ENCODE data around the gene ATP7A. TPM values are rescaled to one million over a fixed set of nuclear protein-coding genes. Genes with fewer than 3 reads are reported as not detected.

Gene ATP7A
- total RNA-seq, 1 experiment from 2014 or later = 6.3 TPM

- TF ChIP-seq ZBTB33 (IDR thresholded peaks at IDR 0.05; ENCODE audit: extremely low read depth, insufficient replicate concordance, low read length) (no peak), SIN3A (IDR thresholded peaks at IDR 0.05; ENCODE audit: low read depth) (no peak), ZFX (IDR thresholded peaks at IDR 0.05) (no peak), ZNF274 (IDR thresholded peaks at IDR 0.05; ENCODE audit: low read depth, low read length) (no peak), ELF1 (IDR thresholded peaks at IDR 0.05; ENCODE audit: borderline replicate concordance, low read depth) (no peak), POLR2AphosphoS5 (IDR thresholded peaks at IDR 0.05; ENCODE audit: low read depth, low read length) (no peak), CTCF (IDR thresholded peaks at IDR 0.05 in 2 of 3, conservative IDR thresholded peaks at IDR 0.05 in 1 of 3; ENCODE audit: borderline replicate concordance in 1 of 3, insufficient read depth in 1 of 3, low read depth in 2 of 3, low read length in 2 of 3) (no peak), YY1 (IDR thresholded peaks at IDR 0.05; ENCODE audit: extremely low read depth, insufficient replicate concordance, low read depth, low read length) (no peak), SRF (IDR thresholded peaks at IDR 0.05; ENCODE audit: low read depth) (no peak), POLR2A (IDR thresholded peaks at IDR 0.05; ENCODE audit: borderline replicate concordance, extremely low read depth, insufficient read depth, insufficient read length) (no peak), SP1 (IDR thresholded peaks at IDR 0.05; ENCODE audit: low read depth) (no peak), FOSL1 (IDR thresholded peaks at IDR 0.05; ENCODE audit: low read depth) (no peak)
- DNase-seq (ENCODE audit: low read depth, low spot score) (no peak), ATAC-seq (no peak)
- Histone ChIP-seq H4K20me1 (ENCODE audit: insufficient read depth) (no peaks in the 10 kb centered on the region), H3K4me2 (ENCODE audit: low read length) (no peak overlapping the region), H3K9me3 (ENCODE audit: control insufficient read depth in 1 of 2, insufficient read depth in 1 of 2, low read depth in 1 of 2, low read length in 2 of 2) (no peaks in the 10 kb centered on the region), H2AFZ (ENCODE audit: low read depth, low read length, poor library complexity, severe bottlenecking) (no peak overlapping the region), H3K36me3 (ENCODE audit: control insufficient read depth in 1 of 2, insufficient read depth in 2 of 2, low read length in 2 of 2) (no peaks in the 10 kb centered on the region), H3K9me2 (ENCODE audit: insufficient read depth) (no peaks in the 10 kb centered on the region), H3K27me3 (ENCODE audit: insufficient read depth, low read length) (no peaks in the 10 kb centered on the region), H3K79me2 (ENCODE audit: insufficient read depth, low read length) (no peaks in the 10 kb centered on the region), H3K27ac (ENCODE audit: low read depth, low read length) (no peak overlapping the region), H3K4me3 (replicated peaks in 1 of 2; ENCODE audit: low read depth in 1 of 2, low read length in 2 of 2) (no peak overlapping the region), H3K4me1 (ENCODE audit: control insufficient read depth in 1 of 2, insufficient read depth in 2 of 2, low read length in 2 of 2) (no peaks in the 10 kb centered on the region), H3K9ac (ENCODE audit: low read length) (no peak overlapping the region)
- intact Hi-C loops (cut with micrococcal nuclease) = no loop called here
- POLR2A ChIA-PET = no interaction called here
- CTCF ChIA-PET = no interaction called here
- BruUV-seq (replicated peaks) = no TSS peak
- RAD21 ChIA-PET (ENCODE audit: low non-redundant PET in 1 of 2, low total read pairs in 2 of 2, uncharacterized antibody in 2 of 2, unreplicated experiment in 2 of 2) = no interaction called here
Observed at GRCh38 chrX:77925764-77926163, 15.3 kb downstream of the ATP7A start.
